ENCODE data around the gene DCTN3.

DNA sequence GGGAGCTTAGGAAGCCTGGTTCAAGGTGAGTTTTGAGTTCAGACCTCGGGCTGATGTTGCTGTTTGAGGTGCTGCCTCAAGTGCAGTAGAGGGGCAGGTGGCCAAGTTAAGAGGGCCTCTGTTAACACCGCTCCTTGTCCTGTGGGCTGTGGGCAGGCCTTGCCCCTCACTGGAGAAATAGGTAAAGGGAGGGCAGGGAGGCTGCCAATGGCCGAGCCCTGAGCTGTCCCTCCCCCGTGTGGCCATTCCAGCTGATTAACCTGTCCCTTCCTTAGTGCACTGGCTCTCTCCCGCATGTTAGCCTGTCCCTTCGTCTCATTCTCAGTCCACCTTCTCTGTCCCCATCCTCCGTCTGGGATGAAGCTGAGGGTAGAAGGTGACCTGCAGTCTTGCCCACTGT, 52.2 kb downstream of the DCTN3 start:
- TF ChIP-seq POLR2A (IDR thresholded peaks at IDR 0.05), result no peak
- TF ChIP-seq, protein P1, sequence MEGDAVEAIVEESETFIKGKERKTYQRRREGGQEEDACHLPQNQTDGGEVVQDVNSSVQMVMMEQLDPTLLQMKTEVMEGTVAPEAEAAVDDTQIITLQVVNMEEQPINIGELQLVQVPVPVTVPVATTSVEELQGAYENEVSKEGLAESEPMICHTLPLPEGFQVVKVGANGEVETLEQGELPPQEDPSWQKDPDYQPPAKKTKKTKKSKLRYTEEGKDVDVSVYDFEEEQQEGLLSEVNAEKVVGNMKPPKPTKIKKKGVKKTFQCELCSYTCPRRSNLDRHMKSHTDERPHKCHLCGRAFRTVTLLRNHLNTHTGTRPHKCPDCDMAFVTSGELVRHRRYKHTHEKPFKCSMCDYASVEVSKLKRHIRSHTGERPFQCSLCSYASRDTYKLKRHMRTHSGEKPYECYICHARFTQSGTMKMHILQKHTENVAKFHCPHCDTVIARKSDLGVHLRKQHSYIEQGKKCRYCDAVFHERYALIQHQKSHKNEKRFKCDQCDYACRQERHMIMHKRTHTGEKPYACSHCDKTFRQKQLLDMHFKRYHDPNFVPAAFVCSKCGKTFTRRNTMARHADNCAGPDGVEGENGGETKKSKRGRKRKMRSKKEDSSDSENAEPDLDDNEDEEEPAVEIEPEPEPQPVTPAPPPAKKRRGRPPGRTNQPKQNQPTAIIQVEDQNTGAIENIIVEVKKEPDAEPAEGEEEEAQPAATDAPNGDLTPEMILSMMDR (IDR thresholded peaks at IDR 0.05), result no peak
